HepG2 (cell line): ENCODE measurements around the gene FBXL7.

ENCODE experiments used
- CREB3 ChIP-seq: sonication (generic); formaldehyde crosslinking; IDR thresholded peaks from 2 replicates; pipeline ENCODE4 v1.5.0; 2020; ENCODE audit warnings: missing genetic modification reagents
- CTCF ChIP-seq: sonication (generic); formaldehyde crosslinking; IDR thresholded peaks from 2 replicates; pipeline ENCODE4 v1.5.0; 2020; ENCODE audit warnings: mild to moderate bottlenecking, missing genetic modification reagents, moderate library complexity
- HOXA5 ChIP-seq: sonication (generic); formaldehyde crosslinking; IDR thresholded peaks from 2 replicates; pipeline ENCODE4 v1.4.0; 2020; ENCODE audit warnings: missing genetic modification reagents
- PREB ChIP-seq: sonication (generic); formaldehyde crosslinking; IDR thresholded peaks from 2 replicates; pipeline ENCODE4 v1.4.0; 2020; ENCODE audit warnings: missing genetic modification reagents
- ZNF138 ChIP-seq: sonication (generic); formaldehyde crosslinking; IDR thresholded peaks from 2 replicates; pipeline ENCODE4 v1.5.0; 2020; ENCODE audit warnings: mild to moderate bottlenecking, low read depth, missing genetic modification reagents
- ZNF280B ChIP-seq: sonication (generic); formaldehyde crosslinking; IDR thresholded peaks from 2 replicates; pipeline ENCODE4 v1.5.0; 2020; ENCODE audit warnings: missing genetic modification reagents, mild to moderate bottlenecking, borderline replicate concordance
- TF ChIP-seq, protein P1 (sequence below): IDR thresholded peaks from 2 replicates; pipeline ENCODE4 v1.6.1; 2012; ENCODE audit warnings: inconsistent platforms
- TF ChIP-seq, protein P2 (sequence below): IDR thresholded peaks from 2 replicates; pipeline ENCODE4 v1.6.1; 2016; ENCODE audit warnings: missing compliant biosample characterization, missing genetic modification reagents, borderline replicate concordance

GRCh38 chr5:15887093-15887492 is 387.1 kb downstream of the FBXL7 start:
- TF ChIP-seq CTCF (CRISPR knock-in tag): no peak
- TF ChIP-seq, protein P1, sequence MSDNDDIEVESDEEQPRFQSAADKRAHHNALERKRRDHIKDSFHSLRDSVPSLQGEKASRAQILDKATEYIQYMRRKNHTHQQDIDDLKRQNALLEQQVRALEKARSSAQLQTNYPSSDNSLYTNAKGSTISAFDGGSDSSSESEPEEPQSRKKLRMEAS: no peak
- no peak for TF ChIP-seq PREB (CRISPR knock-in tag)
- TF ChIP-seq, protein P2, sequence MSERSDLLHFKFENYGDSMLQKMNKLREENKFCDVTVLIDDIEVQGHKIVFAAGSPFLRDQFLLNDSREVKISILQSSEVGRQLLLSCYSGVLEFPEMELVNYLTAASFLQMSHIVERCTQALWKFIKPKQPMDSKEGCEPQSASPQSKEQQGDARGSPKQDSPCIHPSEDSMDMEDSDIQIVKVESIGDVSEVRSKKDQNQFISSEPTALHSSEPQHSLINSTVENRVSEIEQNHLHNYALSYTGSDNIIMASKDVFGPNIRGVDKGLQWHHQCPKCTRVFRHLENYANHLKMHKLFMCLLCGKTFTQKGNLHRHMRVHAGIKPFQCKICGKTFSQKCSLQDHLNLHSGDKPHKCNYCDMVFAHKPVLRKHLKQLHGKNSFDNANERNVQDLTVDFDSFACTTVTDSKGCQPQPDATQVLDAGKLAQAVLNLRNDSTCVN: no peak
- no peak for TF ChIP-seq CREB3
- no peak for TF ChIP-seq ZNF138
- no peak for TF ChIP-seq HOXA5 (CRISPR knock-in tag)
- no peak for TF ChIP-seq ZNF280B
